NOMO-1 (cell line): ENCODE data around the gene DRD2.
"Not testable (repeated sequence)": the region's sequence is repeated elsewhere in the genome, so short reads cannot be mapped to it uniquely, and the experiment has no call there.

Source experiments
- DNase-seq, 2 experiments: peaks; one replicate each; lab custom pipeline; 2025; ENCODE audit not compliant: unreplicated experiment in 2 of 2; lab: John Stamatoyannopoulos, UW

The DRD2 gene

DNA sequence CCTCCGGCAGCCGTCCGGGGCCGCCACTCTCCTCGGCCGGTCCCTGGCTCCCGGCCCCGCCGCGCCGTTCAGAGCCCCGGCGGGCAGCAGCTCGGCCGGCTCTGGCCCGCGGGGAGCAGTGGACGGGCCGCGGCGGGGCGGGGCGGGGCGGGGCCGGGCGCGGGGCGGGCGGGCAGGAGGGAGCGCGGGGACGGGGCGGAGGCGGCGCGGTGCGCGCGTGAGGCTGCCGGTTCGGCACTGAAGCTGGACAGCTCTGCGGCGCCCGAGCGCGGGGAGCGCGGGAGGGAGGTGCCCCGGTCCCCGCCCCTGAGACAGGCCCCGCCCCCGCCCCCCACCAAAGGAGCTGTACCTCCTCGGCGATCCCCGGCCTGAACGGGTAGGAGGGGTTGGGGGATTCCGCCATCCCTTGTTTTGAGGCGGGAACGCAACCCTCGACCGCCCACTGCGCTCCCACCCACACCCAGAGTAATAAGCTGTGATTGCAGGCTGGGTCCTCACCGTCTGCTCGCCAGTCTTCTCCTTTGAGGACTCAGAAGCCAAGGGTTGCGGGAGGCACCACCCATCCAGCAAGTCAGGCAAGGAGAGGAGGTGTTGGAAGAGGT lies at the start of gene DRD2:
Gene DRD2, minus strand, starts transcription at position 239 of the 602 bp plus-strand sequence. CDS start 50,747 bp downstream, outside the sequence.
- DNase-seq: no peak

GRCh38 chr11:113523906-113524305 lies 48.7 kb upstream of the DRD2 start:
- not testable (repeated sequence) for DNase-seq

- DNase-seq: no peak
These were observed 46.7 kb upstream of the DRD2 start for GRCh38 chr11:113521737-113522517.

DNA sequence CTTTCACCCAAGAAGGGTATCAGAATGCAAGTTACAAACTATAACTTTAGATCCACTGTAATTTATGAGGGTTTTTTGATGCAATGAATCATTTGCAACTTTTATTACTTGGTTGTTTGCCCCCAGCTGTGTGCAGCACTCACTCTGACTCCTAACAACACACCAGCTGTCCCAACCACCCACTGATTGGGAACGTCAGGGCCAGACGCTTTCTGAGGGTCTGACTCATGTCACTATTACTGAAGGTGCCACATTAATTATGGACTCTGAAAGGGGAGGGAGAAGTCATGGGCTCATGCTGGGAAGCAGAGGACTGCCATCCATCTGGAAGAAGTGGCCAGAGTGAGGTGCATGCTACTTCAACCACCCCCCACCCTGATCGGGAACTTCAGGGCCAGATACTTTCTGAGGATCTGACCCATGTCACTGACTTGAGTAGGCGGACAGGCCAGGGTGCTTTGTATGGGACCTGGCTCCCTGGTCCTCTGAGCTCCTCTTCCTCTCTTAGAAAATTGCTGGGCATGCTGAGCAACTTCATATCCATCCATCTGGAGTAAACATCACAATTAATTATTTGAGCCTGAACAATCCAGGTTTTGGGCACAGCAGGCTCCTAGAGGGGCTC lies 44.9 kb upstream of the DRD2 start:
- DNase-seq: no peak

GRCh38 chr11:113518716-113519495 lies 43.7 kb upstream of the DRD2 start:
- DNase-seq: no peak

- DNase-seq: no peak
These were observed 42.2 kb upstream of the DRD2 start for GRCh38 chr11:113517361-113517760.

DNA sequence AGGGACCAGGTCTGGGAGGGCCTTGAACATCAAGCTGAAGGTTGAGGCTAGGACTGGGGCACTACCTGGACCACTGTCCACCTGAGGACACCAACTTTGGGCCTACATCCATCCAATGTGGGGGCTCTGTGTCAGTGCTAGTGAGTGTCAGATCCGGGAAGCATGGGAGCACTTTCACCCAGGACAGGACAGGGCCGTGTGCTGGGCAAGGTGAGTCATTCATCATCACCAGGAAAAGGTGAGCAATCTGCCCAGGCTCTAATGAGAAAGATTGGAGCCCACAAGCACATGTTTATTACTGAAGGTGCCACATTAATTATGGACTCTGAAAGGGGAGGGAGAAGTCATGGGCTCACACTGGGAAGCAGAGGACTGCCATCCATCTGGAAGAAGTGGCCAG lies 39.7 kb upstream of the DRD2 start:
- no peak for DNase-seq

DNA sequence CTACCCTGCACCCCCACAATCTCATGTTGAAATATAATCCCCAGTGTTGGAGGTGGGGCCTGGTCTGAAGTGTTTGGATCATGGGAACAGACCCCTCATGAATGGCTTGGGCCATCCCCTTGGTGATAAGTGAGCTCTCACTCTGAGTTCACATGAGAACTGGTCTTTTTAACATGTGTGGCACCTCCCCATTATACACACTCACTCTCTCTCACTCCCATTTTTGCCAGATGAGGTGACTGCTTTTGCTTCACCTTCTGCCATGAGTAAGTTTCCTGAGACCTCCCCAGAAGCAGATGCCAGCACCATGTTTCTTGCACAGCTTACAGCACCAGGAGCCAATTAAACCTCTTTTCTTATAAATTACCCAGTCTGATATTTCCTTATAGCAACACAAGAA lies 32.1 kb upstream of the DRD2 start:
- no peak for DNase-seq

- DNase-seq: no peak
These were observed 31.7 kb upstream of the DRD2 start for GRCh38 chr11:113506893-113507292.

DNA sequence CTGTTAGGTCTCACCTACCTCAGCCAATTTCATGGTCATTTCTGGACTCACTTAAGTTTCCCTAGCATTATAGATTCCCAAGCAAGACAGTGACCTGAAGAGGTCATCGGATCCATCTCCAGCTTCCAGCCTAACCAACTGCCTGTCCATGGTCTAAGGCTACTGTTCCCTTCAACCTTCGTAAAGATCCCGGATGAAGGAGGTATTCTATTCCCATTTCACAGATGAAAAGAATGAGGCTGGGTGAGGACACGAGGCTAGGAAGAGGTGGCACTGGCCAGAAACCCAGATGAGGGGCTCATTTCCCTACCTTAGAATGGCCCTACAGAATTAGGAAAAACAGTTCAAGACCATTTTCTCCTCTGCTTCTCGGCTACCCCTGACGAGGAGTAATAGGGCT lies 31.3 kb upstream of the DRD2 start:
- DNase-seq: no peak

DNA sequence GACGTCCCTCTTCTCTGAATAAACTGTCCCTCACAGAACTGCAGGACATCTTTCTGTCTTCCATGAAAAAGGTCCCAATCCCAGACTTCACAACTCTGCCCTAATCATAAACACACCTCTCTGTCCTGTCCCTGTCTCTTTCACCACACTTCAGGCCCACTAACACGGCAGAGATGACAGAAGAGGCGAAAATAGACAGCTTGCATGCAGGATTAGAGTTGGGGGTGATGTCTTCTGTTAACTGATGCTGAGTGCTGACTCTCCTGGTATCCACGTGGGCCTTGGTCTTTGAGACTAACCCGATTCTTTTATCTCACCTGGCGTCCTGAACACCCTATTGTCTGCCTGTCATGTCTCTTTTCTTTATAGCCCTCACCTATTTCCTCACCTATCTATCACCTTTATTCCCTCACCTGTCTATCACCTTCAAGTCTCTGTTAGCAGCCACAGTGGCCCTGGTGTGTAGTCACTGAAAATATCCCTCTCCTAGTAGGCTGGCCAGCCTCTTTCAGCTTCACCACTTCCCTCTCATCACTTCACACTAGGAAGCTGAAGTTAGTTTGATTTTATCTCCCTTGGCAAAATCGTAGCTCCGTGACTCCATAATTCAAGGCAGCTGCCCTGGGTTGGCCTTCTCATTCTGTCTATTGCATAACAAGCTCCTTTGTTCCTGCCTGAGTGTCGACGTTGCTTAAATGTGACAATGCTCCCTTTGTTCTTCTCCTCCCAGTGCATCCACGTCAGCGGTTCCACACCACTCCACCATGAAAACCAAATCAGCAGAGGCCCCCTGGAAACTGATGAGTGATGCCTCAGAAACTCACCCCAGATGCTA lies 30.6 kb upstream of the DRD2 start:
- no peak for DNase-seq

GRCh38 chr11:113505046-113505445 lies 29.8 kb upstream of the DRD2 start:
- DNase-seq: no peak

- DNase-seq: no peak
These were observed 29.4 kb upstream of the DRD2 start for GRCh38 chr11:113504586-113504985.

- DNase-seq: no peak
These were observed 28.9 kb upstream of the DRD2 start for GRCh38 chr11:113504071-113504470.

GRCh38 chr11:113497066-113497910 lies 22.1 kb upstream of the DRD2 start:
- DNase-seq: no peak

DNA sequence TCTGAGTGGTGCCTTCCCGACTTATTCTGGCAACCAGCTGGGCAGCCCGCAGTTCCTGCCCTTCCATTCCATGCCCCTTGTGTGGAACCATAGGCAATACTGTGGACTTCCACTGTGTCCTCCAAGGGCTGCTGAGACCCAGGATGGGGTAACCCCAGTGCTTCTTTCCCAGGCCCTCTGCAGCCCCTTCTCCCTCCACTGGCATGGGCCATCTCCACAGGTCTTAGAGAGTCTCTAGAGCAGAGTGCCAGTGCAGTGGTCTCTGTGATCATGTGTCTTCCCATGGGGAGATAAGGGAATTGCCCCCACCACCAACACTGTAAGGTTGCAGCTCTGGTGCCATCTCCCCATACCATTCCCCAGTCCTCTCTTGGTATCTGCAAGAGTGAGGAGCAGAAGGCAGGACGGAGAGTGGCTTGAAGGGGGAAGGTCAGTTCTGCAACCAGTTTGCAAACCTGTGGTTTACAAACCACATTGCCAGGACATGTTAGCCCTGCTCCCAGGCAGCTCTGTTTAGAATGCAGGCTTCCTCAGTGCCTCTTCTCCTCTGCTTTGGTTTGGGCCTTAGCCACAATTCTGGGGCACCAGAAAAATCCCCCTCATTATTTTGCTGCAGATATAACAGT lies 20.9 kb upstream of the DRD2 start:
- no peak for DNase-seq

DNA sequence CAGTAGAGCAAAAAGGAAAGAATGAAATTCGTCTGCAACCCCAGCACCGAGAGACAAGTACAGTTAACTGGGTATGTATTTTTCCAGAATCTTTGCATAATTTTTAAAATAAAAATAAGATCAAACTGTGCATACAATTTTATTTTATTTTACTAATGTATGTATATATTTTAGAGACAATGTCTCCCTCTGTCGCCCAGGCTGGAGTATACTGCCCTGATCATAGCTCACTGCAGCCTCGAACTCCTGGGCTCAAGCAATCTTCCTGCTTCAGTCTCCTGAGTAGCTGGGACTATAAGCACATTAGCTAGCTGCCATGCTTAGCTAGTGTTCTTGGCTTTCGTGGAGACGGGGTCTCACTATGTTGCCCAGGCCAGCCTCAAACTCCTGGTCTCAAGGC lies 18.8 kb upstream of the DRD2 start:
- DNase-seq: no peak

DNA sequence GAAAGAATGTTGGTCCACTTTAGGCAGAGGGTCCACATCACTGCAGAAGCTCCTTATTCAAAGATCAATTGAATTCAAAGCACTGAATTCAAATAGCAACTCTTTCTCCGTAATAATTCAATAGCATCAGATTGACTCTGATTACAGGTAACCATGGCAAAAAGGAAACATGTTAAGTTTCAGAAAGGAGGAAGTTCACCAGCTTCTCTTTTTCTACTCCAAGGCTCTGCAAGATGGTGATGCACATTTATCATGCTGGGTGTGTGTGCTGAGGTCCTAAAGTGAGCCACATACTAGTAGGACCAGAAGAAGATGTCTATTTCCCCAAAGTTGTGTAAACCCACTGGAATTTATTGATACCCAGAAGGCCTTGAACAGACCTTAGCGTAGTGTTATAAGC lies 18.0 kb upstream of the DRD2 start:
- DNase-seq: peak; percentile 46 to 75

GRCh38 chr11:113488931-113489351 lies 13.7 kb upstream of the DRD2 start:
- no peak for DNase-seq
